Bone marrow (tissue), 2 donors: ENCODE results near the gene ABCA10.
"Not testable (repeated sequence)": the region's sequence is repeated elsewhere in the genome, so short reads cannot be mapped to it uniquely, and the experiment has no call there.

ENCODE experiments used
- DNase-seq, 2 donors: peaks; one replicate each; lab custom pipeline; 2025; lab: John Stamatoyannopoulos, UW

The ABCA10 gene

DNA sequence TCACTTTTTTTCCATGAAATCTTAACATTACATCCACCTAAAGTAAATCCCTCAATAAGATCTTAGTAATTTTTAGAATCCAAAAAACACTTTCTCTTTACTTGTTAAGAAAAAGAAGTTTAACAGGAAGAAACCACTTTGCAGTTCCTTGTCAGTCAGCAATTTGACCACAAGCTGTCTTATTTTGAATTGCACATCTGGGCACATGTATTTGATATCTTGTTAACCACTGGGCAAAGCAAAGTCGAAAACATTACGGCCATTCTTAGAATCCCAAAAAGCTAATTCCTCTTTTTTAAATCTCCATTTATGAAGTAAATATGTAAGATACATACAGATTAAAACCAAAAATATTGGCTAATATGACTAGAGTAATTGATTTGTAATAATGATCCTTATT is 1.1 kb downstream of the ABCA10 start:
- DNase-seq: peak in 1 of 2 donors; percentile 74

DNA sequence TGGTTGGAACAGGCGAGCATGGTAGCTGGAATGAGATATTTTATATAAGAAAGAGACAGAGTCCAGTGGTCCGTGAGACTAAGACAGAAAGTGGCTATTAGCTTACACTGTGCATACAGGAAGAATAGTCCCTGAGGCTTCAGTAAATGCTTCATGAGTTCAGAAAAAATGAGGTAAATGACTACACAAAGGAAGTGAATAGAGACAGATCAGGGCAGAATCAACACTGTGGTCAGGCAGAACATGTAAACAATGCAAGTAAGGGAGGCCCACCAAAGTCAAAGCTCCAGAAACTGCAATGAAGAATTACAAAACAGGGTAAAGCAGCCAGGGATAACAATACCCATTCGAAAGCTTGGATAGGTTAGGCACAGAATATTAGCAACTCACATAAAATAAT is 4.8 kb downstream of the ABCA10 start:
- DNase-seq: no peak

DNA sequence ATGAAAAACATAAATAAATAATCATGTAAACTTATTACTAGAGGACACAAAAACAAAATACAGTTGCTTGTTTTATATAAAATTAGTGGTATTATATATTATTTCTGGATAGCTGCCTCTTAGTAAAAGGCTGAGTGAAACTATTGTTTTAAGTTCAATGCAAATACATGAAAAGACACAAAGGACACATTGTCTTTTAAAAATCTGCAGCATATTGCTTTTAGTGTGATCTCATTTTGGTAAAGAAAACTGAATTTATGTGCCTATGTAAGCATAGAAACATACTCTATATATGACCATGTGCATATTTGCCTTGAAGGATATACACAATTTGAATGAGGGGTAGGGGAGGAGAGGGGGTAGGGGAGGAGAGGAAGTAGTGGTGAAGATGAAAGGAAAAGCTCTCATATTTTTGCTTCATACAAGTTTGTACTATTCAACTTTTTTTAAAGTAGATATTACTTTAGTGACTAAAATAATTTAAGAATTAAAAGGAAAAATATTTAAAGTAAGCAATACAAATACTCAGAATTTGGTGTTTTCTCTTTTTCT is 5.8 kb downstream of the ABCA10 start:
- no peak for DNase-seq

DNA sequence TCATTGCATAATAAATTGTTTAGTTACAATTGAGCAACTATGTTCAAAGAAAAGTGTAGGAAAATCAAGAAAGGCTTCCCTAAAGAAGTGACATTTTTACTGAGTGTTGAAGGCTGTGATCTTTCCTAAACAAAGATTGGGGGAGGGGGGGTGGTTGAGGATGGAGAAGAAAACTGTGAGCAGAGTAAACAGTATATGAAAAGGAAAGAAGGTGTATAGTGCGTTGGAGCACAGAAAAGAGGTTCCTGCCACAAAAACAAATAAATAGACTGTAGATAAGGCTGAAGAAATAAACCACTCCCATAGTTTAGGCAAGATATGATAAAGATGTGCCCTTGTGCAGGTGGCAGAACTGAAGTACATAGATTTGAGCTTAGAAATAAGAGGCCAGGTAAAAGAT is 8.5 kb downstream of the ABCA10 start:
- no peak for DNase-seq

DNA sequence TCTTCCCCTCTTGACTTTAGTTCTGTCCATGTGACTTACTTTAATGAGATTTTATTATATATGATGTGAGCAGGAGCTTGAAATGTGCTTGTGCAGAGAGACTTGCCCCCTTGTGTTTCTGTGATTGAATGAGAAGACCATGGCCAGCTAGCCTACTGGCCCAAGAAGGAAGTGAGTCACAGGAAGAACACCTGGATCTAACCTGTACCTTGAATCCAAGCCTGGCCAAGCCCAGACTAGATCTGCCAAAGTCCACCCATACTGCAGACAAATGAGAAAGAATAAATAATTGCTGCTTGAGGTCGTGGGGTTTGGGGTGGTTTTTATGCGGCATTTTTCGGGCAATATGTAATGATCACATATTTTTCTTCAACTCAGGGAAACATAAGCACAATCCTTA is 9.6 kb downstream of the ABCA10 start:
- no peak for DNase-seq

DNA sequence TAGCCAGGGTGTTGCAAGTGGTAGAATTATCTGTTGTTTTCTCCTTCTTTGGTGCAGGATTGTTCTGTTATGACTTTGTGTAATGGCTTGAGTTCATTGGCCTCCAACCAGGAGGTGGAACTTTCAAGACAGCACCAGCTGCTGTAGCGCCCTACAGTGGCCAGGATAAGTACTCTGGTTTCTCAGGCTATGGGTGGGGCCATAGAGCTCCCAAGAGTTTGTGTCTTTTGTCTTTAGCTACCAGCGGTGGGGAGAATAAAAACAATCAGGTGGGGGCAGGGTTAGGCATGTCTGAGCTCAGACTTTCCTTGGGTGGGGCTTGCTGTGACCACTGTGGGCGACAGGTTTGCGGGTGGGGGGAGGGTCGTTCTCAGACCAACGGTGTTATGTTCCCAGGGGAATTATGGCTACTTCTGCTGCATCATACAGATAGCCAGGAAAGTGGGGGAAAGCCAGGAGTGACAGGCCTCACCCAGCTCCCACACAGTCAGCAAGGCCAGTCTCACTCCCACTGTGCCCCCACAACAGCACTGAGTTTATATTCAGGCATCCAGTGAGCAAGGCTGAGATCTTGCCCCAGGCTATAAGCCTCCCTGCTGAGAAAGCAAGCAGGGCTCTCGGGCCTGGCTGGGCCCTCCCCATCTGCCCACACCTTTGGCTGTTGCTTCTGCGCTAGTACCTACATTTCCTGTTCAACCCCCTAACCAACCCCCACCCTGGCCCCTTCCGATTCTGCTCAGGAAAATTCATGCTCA is 15.4 kb downstream of the ABCA10 start:
- no peak for DNase-seq

DNA sequence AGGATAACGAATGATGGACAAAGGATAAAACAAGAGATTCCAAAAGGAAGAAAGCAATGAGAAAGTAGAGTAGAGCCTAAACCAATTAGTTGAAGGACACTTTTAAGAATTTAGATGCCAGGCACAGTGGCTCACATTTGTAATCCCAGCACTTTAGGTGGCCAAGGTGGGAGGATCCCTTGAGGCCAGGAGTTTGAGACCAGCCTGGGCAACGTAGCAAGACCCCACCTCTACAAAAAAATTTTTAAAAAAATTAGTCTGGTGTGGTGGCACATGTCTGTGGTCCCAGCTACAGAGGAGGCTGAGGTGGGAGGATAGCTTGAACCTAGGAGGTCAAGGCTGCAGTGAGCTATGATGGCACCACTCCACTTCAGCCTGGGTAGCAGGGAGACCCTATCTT is 20.0 kb downstream of the ABCA10 start:
- DNase-seq: no peak

DNA sequence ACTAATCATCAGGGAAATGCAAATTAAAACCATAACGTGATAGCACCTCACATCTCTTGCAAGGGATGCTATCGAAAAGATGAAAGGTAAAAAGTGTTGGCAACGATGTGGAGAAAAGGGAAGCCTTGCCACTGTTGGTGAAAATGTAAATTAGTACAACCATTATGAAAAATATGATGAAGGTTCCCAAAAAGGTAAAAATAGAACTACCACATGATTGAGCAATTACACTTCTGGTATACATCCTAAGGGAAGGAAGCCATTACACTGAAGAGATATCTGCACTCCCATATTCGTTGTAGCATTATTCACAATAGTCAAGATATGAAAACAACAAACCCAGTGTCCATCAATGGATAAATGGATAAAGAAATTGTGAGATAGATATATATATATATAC is 21.5 kb downstream of the ABCA10 start:
- DNase-seq: peak in 1 of 2 donors; percentile 6

DNA sequence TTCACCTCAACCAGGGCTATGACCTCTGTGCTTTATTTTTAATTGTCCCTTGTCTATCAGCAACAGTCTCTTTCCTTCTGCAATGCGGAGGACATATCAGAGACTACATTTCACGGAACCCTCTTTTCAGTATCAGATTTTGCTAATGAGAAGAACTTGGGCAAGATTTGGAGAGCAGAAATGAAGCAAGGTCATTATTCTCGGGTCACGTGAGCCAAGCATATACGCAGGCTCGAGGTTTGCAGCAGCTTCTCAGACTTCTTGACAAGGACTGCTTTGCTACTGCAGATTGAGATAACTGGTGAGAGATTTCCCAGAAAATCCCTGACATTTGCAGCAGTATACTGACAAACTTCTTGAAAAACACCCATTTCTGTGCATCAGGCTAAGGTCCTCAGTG is 30.4 kb downstream of the ABCA10 start:
- DNase-seq: no peak

DNA sequence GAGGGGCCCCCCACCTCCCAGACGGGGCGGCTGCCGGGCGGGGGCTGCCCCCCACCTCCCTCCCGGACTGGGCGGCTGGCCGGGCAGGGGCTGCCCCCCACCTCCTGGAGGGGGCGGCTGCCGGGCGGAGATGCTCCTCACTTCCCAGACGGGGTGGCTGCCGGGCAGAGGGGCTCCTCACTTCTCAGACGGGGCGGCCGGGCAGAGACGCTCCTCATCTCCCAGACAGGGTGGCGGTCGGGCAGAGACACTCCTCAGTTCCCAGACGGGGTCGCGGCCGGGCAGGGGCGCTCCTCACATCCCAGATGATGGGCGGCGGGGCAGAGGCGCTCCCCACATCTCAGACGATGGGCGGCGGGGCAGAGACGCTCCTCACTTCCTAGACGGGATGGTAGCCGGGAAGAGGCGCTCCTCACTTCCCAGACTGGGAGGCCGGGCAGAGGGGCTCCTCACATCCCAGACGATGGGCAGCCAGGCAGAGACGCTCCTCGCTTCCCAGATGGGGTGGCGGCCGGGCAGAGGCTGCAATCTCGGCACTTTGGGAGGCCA is 32.4 kb downstream of the ABCA10 start:
- DNase-seq: not testable (repeated sequence)

DNA sequence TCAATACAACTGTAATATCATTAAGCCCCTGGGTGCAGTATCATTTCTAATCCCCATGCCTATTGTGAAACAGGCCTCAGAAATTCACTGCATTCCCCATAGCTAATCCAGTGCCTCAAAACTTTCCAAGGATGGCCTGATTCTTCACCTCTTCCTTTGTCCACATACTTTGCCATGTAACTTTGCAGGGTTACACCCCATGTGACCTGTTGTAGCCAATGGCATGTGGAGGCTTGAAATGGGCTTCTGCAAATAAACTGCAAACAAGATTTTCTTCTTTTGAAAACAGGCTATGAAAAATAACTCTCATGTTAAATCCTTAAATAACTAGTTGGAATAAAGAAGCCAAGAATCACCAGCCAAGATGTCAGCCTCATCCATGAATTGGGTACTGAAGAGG is 35.9 kb downstream of the ABCA10 start:
- DNase-seq: no peak

DNA sequence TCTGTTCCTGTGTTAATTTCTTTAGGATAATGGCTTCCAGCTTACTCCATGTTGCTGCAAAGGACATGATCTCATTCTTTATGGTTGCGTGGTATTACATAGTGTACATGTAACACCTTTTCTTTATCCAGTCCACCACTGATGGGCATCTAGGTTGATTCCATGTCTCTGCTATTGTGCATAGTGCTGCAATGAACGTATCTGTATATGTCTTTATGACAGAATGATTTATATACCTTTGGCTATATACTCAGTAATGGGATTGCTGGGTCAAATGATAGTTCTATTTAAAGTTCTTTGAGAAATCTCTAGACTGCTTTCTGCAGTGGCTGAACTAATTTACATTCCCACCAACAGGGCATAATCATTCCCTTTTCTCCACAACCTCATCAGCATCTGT is 39.8 kb downstream of the ABCA10 start:
- no peak for DNase-seq

DNA sequence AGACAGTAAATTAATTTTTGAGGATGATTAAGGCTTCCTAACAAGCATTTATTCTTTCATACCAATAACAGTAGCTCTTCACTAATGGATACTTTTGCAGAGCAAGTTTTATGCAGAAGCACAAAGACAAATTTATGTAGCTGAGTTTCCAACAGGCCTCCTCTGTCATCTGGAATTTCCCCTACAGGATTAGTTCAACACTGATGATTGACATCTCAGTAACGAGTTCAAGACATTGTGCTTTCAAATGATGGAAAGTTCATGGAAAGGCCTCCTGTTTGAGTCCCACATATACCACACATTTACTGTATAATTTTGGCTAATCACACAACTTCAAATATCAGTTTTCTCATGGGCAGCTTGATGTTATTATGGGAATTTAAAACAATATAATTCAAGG is 40.6 kb downstream of the ABCA10 start:
- no peak for DNase-seq

DNA sequence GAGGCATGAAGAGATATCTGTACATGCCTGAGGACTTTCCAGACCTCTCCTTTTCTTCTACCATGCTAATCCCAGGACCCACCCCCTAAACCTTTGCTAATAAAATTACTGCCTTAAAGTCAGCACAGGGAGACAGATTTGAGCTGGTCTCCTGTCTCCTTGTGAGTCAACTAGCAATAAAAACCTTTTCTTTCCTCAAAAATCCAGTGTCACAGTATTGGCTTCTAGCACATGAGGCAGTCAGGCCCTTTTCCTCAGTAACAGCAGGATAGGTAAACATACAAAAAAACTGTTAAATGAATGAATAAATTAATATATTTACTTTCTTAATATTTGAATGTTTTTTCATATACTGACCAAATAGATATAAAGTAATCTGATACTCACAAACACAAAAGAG is 41.3 kb downstream of the ABCA10 start:
- no peak for DNase-seq

DNA sequence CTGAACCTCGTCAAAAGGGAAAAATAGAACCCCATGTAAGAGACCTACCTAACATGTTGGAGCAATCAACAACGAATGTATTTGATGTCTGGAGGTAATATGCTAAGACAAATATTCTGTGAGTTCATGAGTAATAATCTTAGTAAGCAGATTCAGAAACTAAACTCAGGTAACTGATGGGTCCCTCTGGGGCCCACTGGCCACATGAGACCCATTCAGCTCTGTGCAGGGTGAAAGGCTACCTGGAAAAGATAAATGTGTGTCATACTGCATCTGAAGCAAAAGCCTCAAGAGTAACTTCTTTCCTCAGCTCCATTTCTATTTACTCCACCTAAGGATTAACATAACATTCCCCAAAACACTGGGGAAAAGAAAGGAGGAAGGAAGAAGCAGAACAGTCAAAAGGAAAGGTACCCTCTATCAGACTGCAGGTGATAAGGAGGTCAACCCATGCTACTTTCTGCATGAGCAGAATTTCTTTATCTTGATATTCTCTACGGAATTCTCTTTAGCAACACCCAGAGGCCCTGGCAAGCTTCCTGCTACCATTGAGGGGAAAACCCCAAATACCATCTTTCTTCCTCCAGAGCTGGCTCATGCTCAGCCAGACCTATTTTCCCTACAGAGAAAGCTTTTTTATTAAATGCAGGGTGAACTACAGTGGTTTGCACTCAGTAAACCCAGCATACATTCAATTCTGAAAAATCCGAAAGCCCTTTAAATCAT is 49.2 kb downstream of the ABCA10 start:
- peak in 1 of 2 donors; percentile 11 for DNase-seq

DNA sequence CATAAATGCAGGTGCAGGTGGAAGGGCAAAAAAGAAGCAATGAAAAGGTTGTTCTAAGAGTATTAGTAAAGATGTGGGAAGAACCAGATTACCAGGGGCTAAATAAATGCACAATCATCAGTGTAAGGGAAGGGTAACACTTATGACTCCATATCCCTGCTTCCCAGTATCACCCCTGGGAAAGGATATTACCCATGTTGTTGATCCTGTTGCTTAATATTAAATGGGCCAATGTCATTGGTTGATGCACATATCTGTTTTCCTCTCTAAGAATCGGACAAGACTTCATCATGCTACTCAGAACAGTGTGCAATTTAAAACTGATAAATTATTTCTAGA is 52.2 kb downstream of the ABCA10 start:
- DNase-seq: no peak

DNA sequence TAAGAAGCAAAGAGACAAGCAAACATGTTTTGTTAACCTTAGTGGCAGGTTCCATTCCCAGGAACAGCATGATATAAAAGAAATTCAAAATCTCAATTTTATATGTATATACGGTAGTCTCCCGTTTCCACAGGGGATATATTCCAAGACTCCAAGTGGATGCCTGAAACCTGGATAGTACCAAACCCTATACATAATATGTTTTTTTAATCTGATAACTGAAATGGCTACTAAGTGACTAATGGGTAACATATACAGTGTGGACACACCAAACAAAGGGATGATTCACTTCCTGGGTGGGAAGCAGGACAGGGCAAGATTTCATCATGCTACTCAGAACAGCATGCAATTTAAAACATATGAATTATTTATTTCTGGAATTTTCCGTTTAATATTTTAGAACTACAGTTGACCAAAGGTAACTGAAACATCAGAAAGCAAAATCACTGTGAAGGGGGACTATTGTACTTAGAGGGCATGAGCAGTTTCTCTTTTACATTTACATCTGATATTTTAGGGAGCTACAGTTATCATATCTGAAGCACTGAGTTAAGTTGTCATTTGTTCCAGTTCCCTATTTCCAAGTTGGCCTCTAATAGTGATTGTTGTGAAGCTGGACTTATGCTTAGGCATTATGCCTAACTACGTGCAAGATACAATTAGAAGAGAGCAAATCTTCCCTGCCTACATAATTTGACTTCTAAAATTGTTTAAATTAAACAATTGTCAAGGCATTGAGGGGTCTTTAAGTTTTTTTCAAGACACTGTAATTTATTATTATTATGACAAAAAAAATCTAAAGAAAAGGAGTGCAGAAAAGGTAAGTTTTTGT is 52.8 kb downstream of the ABCA10 start:
- DNase-seq: peak in 1 of 2 donors; percentile 2

DNA sequence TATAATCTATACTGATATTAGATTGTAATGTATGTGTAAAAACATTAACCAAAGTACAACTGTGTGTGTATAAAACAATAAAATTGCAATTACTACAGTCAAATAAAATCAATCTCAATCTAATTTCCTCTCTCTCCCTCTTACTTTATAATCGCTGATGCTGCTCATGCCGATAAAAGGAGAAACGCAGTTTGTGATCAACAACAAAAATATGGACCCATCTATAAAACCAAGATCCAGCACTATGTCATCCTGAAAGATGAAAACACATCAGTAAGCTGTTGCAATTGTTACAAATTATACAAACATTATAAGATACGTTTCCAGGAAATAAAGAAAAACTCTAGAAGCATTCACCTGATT is 53.4 kb downstream of the ABCA10 start:
- DNase-seq: no peak

DNA sequence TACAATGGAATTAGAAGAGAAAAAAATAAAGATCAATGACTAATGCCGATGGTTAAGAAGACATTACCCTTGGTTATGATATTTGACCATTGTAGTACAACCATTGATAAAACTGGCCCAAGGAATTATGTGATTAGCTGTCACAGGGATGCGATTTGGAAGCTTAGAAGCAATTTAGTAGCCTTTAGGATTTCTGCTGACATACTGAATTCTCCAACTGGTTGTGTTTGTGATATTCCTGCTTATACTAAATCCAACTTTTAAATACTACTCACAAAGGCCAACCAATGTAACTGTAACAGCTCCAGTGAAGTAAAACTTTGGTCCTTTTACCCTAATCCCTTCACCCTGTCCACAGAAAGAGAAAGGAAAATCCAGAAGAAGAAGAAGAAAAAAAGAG is 55.5 kb downstream of the ABCA10 start:
- no peak for DNase-seq

DNA sequence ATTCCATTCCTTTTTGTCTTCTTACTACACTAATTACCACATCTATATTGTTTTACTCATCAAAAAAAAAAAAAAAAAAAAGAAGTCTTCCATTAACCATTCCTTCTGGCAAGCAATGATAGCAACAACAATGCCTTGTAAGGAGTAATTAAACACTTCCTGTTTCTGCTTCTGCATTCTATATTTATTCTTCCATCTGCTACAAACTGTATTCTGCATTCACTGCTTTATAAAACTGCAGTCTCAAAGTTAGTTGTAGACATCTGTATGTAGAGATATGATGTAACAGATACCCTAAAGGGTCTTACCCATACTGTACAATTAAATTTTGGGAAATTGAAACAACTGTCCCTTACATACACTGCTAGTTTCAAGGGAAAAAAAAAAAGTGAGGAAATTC is 58.2 kb downstream of the ABCA10 start:
- peak in 1 of 2 donors; percentile 72 for DNase-seq

DNA sequence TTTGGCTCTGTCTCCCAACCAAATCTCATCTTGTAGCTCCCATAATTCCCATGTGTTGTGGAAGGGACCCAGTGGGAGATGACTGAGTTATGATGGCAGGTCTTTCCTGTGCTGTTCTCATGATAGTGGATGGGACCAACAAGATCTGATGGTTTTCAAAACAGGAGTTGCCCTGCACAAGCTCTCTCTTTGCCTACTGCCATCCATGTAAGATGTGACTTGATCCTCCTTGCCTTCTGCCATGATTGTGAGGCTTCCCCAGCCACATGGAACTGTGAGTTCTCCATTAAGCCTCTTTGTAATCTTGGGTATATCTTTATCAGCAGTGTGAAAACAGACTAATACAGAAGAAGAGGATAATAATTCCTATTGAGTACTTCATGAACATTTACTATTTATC is 60.0 kb downstream of the ABCA10 start:
- DNase-seq: not testable (repeated sequence)

DNA sequence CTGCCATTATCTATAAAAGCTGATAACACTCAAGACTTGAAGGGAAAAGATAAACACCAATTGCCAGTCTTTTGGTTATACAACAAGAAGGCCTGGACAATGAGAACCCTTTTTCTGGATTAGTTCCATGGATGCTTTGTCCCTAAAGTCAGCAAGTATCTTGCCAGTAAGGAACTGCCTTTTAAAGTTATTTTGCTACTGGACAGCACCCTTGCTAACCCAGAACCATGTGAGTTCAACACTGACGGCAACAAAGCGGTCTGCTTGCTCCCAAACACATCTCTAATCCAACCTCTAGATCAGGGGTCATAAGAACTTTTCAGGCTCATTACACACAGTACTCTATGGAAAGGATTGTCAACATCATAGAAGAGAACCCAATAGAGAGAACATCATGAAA is 61.7 kb downstream of the ABCA10 start:
- DNase-seq: no peak
